ENCODE results near the gene MROH2A.
A peak's percentile ranks its signal among the peaks of the same experiment; 100 is the strongest.
"Not testable (repeated sequence)": the region's sequence is repeated elsewhere in the genome, so short reads cannot be mapped to it uniquely, and the experiment has no call there.

The MROH2A gene

DNA sequence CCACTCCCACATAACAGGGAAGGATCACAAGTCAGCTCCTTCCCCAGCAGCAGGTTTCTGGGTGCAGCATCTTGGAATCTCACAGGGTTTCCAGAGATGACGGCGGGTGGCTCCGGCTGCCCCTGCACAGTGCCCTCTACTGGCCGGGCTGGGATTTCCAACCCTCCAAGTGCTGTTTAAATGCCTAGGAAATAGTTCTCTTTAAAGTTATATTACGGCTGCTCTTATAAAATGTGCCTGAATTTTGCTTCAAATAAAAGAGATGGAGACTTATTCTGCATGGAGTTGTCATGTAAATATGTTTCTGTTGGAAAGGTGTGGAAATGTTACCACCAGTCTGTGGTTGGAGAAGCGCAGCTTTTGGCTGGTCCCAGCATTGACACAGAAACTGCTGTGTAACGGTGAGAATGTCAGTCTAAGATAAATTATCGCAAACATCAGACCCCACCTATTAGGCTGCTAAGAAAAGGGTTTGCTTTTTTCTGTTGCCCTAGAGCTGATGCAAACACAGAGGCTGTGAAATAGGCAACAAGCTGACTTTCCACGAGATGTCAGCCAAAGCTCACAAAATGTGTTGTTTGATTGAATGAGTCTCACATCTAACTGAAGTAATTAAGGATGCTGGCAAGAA, 79.5 kb downstream of the MROH2A start:
- no peak for DNase-seq

DNA sequence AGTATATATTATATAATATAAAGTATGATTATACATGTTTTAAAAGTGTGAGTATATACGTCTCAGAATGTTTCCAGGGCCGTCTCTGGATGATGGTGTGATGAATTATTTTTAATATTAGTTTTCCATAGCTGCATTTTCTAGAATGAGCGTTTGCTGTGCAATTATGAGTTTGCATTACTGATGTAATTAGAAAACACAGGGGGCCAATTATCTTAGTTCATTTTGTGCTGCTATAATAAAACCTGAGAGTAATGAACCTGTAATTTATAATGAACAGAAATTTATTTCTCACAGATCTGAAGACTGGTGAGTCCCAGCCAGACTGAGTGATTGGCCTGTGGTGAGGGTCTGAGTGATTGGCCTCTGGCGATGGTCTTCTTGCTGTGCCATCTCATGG, 80.2 kb downstream of the MROH2A start:
- no peak for DNase-seq

DNA sequence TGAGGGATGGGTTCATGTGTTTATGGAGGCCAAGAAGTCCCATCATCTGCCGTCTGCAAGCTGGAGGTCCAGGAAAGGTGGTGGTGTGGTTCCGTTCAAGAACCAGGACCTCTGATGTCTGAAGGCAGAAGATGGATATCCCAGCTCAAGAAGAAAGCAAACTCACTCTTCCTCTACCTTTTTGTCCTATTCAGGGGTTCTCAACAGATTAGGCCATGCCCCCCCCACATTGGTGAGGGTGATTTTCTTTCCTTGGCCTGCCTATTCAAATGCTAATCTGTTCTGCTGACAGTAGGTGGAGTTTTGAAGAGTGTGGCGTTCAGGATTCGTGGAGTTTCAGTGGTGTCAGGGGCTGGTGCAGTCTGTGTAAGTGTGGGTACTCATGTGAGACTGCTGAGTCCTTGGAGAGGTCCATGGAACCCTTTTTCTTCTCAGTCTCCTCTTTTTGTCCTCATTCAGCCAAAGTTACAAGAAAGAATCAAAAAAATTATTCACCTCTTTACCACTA, 84.2 kb downstream of the MROH2A start:
- no peak for DNase-seq

GRCh38 chr2:233865838-233866237, 87.7 kb downstream of the MROH2A start:
- DNase-seq = no peak

GRCh38 chr2:233866479-233866878, 88.3 kb downstream of the MROH2A start:
- no peak for DNase-seq

GRCh38 chr2:233867993-233868532, 89.9 kb downstream of the MROH2A start, which contains the start of gene MSL3B:
Gene MSL3B (minus strand): TSS chr2:233868386.
- peak; percentile 49 for DNase-seq

DNA sequence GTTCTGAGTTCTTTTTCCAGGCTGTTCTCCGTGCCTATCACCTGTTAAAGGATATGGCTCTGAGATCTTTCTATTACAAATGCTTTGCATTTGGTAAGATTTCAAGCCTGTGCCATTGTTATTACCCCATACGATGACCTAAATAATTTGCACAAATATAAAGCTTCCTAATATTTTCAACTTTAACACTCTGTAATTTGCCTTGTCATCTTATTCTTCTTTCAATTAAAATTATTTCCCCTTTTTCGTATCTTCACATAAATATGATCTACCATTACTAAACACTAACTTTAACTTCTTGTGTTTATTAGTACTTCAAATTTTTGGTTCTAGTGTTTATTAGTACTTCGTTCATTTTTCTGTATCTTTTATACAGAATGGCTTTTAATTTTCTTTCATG, 93.3 kb downstream of the MROH2A start:
- DNase-seq = no peak

DNA sequence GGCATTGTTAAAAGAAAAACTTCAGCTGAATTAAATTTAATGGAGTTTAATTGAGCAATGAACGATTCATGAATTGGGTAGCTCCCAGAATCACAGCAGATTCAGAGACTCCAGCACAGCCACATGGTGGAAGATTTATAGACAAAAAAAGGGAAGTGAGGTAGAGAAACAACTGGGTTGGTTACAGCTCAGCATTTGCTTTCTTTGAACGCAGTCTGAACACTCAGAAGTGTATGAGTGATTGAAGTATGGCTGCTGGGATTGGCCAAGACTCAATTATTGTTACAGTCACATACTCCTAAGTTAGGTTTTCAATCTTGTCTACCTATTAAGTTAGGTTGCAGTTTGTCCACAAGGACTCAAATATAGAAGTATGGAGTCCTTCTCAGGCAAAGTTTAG, 94.0 kb downstream of the MROH2A start:
- DNase-seq = not testable (repeated sequence)

- no peak for DNase-seq
Measured at GRCh38 chr2:233882353-233882752, 104.2 kb downstream of the MROH2A start.
